HG03521 (cell line): ENCODE data around the gene LAGE3.

Experiments
- ATAC-seq: cut with Tn5 transposase; IDR thresholded peaks from one replicate; pipeline ENCODE4 v1.9.1; 2021; ENCODE audit warnings: mild to moderate bottlenecking, moderate library complexity; ENCODE audit not compliant: unreplicated experiment

Gene LAGE3

DNA sequence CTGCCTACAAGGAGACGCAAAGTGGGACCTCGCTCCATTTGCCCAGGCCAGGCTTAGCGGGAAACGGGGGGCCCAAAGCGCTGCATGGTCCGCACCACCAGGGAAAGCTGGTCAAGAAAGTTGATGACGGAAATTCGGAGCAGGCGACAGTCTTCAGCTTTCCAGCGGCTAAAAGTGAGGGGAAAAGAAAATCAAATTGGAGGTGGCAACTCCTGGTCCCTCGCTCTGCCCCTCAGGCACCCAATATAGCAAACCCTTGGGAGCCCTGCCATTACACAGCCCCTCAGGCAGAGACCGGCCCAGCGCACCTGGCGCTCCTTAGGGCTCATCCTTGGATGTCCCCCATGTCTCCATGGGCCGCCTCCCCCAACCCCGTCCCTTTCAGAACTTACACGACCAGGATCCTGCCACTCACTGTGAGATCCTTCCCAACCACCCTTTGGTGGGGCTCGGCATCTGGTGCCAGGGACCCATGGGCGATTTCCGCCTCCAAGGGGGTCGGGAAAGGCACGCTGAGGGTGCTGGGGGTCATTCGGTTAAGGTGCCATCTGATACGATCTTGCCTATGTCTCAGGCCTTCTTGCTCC lies 1.1 kb downstream of the LAGE3 start:
- no peak for ATAC-seq

DNA sequence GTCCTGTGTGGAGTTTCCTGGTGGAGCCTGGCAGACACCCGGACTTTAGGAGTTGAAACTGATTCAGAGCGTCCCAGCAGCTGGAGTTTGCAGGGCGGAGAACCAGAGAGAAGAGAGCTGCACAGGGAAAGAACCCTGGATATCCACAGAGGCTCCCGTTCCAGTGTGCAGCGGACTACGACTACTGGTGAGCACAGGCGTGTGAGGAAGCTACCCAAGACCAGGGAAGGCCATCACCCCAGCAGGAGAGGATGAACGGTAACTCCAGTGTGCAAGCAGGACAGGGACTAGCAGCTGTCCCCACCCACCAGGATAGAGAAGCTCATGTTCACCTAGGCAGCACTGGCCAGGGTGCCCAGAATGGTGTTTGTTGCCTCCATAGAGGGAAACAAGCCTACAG lies 2.3 kb downstream of the LAGE3 start:
- ATAC-seq: no peak

DNA sequence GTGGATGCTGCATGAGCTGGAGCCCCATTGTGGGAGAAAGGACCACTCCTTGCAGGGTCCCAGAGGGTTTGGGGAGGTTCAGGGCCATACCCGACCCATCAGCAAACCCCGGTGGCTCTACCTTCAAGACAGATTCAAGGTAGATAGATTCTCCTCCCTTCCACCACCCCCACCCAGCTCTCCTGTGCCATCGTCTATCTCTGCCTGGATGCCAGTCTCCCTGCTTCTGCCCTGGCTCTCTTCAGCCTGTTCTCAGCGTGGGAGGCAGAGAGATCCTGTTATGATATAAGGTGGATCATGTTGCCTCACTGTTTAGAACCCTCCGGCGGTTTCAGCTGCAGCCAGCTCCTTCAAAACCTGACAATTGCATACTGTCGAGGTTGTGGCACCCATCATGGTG lies 5.4 kb downstream of the LAGE3 start:
- no peak for ATAC-seq

DNA sequence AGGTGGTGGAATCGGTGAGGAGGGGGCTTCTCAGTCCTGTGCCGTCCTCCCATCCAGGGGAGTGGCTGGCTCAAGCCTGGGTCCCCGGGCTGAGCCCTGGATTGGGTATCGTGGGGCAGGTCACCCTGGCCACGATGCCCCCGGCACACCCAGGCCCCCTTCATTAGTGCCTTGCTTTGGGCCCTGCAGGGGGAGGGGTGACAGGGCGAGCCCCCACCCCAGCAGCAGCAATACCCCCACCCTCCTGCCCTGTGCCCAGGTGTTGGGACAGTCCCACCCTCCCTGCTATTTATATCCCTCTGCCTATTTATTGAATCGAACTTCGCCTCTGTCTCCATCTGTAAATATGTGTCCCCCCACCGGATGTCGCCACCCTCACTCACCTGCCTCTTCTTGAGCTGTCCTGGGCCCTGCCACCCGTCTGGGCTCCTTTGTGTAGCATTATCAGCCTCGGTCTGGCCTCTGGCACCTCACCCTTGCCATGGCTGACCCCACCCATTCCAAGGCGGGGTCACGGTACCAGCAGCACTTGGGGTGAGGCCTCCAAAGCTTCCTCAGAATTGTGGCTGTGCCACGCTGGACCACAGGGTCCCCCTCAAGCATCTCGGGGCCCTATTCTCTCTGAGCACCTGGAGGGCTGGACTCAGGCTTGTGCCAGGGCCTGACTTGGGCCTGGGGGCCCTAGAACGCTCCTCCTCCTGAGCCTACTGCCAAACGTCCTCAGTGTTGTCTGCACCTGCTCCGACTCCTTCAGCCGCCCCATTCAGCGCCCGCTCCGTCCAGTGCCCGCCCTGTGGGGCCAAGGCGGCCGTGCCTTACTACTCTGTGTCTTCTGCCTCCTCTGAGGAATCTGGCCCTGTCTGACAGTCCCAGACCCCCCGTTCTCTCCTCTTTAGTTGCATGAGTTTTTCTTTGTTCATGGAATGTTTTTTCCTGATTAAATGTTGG lies 6.1 kb downstream of the LAGE3 start:
- no peak for ATAC-seq

DNA sequence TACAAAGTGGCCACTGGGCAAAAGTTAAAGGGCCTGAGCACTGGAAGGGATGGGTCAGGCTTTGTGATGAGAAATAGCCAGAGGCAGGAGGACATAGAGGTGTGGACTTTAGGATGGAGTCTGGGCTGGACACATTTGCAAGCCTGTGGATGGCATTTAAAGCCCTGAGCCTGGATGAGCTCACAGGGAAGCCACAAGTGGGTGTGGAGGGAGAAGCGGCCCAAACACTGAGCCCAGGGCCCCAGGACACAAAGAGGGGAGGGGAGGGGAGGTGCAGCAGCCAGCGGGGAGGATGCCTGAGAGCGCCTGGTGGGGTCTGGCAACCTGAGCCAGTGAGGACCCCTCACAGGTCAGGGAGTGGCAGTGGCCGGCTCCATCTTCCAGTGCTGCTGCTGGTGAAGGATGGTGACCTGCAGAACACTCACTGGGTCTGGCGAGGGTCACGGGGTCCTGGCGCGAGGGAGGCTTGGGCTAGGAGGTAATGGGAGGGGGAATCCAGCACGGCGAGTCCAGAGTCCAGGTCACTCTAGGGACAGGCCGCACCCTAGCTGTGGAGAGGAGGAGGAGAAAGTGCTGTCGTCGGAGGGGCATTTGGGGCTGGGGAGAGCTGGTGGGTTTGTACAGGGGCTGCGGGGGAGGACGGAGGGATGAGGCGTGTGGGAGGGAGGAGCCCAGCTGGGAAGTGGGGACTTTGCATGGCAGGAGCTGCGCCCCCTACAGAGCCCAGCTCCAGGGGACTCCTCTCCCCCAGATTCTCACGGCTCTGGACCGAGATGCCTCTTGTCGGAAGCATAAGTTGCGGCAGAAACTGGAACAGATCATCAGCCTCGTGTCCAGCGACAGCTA lies 7.0 kb downstream of the LAGE3 start:
- no peak for ATAC-seq

DNA sequence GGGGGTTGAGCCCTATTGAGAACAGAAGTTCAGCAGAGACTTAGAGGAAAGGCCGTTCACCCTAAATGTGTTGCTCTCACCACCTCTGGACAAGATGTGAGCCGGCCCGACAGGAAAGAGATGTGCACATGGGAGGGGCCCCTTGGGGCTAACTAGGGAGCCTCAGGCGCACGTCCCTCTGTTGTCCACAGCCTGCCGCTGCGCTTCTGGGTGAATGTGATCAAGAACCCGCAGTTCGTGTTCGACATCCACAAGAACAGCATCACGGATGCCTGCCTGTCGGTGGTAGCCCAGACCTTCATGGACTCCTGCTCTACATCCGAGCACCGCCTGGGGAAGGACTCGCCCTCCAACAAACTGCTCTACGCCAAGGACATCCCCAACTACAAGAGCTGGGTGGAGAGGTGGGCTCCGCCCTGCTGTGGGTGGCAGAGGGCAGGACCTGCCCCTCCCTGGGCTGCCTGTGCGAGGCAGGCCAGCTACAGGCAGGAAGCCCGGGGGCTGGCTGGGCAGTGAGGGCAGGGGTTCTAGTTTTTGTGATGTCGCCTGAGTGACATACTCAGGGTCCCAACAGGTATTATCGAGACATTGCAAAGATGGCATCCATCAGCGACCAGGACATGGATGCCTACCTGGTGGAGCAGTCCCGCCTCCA lies 8.0 kb downstream of the LAGE3 start:
- ATAC-seq: no peak

DNA sequence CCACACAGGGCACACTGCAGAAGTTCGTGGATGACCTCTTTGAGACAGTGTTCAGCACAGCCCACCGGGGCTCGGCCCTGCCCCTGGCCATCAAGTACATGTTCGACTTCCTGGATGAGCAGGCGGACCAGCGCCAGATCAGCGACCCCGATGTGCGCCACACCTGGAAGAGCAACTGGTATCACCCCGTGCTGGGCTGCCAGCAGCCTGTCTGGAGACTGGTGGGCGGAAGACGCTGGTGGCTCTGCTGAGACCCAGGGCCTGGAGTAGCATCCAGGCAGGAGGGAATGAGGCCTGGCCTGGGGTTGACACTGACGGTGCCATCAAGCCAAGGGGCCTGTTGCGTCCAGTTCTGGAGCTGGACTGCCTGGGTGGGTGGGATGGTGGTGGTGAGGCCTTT lies 8.6 kb downstream of the LAGE3 start:
- no peak for ATAC-seq

DNA sequence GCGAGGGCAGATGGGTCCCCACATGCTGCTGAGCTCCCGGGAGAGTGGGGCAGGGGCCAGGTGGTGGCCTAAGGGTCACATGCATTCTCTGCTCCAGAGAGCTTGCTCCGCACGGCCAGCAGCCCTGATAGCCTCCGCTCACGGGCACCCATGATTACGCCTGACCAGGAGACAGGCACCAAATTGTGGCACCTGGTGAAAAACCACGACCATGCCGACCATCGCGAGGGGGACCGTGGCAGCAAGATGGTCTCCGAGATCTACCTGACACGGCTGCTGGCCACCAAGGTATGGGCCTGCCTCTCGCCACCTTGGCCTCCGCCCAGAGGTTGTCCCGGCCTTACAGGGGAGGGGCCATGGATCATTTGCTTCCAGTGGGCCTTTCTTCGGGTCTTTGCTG lies 9.2 kb downstream of the LAGE3 start:
- ATAC-seq: no peak

DNA sequence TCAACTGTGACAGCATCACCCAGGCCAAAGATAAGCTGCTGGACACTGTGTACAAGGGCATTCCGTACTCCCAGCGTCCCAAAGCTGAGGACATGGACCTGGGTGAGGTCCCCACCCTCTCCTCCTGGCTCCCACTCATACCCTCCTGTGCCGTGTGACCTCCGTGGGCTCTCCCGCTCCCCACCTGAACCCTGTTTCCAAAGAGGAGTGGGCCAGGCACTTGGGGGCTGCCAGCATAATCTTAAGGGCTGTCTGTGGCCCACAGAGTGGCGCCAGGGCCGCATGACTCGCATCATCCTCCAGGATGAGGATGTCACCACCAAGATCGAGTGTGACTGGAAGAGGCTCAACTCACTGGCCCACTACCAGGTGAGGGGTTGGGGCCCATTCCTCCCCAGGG lies 10.0 kb downstream of the LAGE3 start:
- ATAC-seq: no peak

DNA sequence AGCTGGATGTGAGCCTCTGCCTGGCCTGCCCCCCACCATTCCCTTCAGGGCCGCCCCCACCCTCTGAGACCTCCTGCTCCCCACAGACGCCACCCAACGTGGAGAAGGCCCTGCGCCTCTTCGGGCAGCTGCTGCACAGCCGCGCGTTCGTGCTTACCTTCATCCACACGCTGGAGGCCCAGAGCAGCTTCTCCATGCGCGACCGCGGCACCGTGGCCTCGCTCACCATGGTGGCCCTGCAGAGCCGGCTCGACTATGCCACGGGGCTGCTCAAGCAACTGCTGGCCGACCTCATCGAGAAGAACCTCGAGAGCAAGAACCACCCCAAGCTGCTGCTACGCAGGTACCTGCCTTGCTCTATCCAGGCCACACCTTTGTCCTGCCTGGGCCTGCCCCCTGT lies 10.9 kb downstream of the LAGE3 start:
- ATAC-seq: no peak

DNA sequence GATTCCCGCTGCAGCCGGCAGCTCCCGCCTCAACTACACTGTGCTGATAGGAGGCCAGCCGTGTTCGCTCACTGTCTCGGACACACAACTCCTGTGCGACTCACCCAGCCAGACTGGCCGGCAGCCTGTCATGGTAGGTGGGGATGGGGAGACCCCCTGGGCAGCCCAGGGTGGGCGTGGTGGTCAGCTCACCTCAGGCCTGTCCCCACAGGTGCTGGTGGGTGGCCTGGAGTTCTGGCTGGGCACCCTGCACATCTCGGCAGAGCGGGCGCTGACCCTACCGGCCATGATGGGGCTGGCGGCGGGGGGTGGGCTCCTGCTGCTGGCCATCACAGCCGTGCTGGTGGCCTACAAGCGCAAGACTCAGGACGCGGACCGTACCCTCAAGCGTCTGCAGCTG lies 11.5 kb downstream of the LAGE3 start:
- ATAC-seq: no peak

DNA sequence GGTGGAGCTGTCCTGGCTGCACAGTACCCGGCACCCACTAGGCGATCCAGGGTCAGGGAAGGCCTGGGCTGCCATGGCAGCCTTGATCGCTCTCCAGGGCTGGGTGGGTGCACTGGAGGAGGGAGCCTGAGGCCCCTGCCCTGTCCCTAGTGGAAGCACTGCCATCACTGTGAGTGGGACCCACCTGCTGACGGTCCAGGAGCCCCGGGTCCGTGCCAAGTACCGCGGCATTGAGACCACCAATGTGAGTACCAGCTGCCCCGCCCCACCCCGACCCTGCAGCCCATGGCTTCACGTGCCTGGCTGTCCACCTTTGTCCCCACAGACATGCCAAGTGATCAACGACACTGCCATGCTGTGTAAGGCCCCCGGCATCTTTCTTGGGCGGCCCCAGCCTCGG lies 12.2 kb downstream of the LAGE3 start:
- ATAC-seq: no peak

DNA sequence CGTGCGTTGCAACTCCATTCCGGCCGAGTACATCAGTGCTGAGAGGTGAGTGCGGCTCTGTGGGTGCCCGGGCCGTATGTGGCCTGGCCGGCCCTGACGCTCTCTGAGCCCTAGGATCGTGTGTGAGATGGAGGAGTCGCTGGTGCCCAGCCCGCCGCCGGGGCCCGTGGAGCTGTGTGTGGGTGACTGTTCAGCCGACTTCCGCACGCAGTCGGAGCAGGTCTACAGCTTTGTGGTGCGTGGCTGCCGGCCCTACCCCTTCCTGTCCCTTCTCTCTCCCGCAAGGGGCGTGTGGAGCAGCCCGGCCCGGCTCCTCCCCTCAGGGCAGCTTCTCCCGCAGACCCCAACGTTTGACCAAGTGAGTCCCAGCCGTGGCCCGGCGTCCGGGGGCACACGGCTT lies 13.0 kb downstream of the LAGE3 start:
- no peak for ATAC-seq

DNA sequence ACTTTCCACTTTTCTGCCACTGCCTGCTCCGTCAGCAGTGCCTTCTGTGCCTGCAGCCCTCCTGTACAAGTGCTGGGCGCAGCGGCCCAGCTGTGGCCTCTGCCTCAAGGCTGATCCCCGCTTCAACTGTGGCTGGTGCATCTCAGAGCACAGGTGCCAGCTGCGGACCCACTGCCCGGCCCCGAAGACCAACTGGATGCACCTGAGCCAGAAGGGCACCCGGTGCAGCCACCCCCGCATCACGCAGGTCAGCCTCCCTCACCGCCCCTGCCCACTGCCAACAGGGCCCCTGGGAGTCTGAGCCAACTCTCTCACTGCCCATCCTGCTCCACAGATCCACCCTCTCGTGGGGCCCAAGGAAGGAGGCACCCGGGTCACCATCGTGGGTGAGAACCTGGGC lies 13.5 kb downstream of the LAGE3 start:
- no peak for ATAC-seq

DNA sequence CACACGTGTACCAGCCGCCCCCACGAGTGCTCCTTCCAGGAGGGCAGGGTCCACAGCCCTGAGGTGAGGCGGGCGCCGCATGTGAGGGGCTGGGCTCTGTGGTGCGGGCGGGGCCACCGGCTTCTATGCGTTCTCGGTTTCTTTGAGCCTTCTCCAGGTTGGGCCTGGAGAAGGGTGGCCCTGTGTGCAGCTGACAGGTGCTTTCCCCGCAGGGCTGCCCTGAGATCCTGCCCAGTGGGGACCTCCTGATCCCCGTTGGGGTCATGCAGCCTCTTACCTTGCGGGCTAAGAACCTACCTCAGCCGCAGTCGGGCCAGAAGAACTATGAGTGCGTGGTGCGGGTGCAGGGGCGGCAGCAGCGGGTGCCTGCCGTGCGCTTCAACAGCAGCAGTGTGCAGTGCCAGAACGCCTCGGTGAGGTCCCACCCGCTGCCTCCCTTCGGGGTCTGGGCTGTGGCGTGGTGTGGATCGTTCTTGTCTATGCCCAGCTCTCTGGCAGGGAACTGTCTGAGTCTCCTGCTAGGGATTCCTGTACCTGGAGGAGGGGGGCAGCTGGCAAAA lies 14.2 kb downstream of the LAGE3 start:
- ATAC-seq: no peak

DNA sequence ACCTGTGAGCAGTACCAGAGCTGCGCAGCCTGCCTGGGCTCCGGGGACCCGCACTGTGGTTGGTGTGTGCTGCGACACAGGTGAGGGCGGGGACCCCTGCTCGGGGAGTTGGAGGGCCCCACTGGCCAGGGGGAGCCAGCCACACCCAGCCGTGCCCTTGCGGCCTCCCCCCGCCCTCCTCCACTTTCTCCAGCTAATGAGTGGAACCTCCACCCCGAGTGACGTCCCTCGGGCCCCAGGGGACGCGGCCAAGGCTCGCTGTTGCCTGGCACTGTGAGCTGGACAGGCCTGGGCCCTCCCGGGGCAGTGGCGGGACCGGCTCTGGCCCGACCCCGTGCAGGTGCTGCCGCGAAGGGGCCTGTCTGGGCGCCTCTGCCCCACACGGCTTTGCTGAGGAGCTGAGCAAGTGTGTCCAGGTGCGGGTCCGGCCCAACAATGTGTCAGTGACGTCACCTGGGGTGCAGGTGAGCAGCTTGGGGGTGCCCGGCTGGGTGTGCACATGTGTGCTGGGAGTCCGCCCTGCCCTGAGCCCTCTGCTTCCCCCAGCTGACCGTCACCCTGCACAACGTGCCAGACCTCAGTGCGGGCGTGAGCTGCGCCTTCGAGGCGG lies 15.4 kb downstream of the LAGE3 start:
- no peak for ATAC-seq

DNA sequence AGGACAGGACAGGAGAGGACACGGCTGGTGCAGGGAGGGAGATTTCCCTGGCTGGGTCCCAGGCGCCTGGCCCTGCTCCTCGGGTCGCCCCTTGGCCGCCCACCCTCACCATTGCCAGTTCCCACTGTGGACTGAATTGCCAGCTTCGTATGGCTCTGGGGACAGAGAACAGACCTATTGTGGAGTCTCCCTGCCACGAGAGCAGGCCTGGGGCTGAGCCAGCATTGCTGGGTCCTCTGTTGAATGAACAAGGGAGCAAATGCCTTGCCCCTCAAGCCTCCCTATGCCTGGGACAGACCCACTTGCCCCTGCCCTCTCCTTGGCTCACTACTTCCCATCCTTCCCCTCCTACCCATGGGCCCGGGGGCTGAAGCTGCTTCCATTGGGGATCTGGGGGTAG lies 16.7 kb downstream of the LAGE3 start:
- no peak for ATAC-seq

DNA sequence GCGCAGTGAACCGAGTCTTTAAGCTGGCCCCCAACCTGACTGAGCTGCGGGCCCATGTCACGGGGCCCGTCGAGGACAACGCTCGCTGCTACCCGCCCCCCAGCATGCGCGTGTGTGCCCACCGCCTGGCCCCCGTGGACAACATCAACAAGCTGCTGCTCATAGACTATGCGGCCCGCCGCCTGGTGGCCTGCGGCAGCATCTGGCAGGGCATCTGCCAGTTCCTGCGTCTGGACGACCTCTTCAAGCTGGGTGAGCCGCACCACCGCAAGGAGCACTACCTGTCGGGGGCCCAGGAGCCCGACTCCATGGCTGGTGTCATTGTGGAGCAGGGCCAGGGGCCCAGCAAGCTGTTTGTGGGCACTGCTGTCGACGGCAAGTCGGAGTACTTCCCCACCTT lies 18.8 kb downstream of the LAGE3 start:
- no peak for ATAC-seq

DNA sequence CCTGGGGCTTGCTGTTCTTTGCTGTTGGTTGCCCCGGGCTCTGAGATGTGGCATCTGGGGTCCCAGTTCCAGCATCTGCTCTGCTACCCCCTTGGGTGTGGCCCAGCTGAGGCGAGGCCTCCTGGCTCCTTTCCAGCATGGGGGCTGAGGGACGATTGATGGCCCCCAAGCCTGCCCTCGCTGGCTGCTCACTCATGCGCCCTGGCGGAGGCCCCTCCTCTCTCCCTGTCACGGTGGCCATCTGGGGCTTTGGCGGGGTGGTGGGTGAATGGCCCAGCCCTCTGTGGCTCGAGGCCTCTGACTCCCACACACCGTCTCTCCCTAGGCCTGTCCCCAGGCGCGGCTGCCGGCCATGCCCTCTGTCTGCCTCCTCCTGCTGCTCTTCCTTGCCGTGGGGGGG lies 19.2 kb downstream of the LAGE3 start:
- no peak for ATAC-seq

DNA sequence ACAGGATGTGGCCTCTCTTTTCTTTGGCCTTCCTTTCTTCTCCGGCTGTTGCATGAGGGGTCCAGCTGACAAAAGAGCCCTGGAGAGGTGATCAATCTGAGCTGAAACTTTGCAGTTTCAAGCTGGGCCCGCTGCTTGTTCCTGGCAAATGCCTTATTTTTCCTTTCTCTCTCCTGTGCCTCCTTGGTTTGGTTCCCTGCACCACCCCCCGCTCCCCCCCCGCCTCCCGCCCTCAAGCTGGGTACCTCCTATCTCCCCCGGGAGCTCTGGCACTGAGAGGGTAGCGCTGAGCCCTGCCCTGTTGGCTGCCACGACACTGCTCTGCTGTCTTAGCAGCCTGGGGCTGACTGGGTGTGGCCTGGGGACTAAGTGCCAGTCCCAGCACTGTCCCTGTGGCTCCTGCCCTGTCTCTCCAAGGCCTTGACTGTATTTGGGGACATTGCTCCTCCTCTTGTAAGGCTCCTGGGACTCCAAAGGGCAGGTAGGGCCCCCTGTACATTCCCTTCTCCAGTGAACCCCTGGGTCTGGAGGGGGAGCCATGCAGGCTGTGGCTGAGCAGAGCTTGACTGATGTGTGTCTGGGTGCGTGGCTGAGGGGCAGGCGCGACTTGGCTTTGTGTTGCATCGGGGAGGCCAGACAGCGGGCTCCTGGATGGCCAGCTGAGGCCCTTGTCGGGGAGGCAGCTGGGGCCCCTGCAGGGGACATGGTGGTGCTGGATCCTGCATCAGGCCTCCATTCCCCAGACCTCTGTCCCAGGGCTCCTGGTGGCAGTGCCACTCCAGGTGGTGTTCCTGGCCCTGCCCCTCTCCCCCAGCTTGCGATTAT lies 19.9 kb downstream of the LAGE3 start:
- no peak for ATAC-seq
